Tibial nerve (tissue), 4 donors: ENCODE results near the gene DNPH1. TPM values are rescaled to one million over a fixed set of nuclear protein-coding genes. Genes with fewer than 3 reads are reported as not detected.

ENCODE experiments used
- DNase-seq, 2 donors: peaks; one replicate each; pipeline ENCODE4 v3.0.0-alpha.2; 2019; ENCODE audit warnings: low spot score in 2 of 2
- H3K27ac ChIP-seq, 4 donors: fragments of 200-600 bp; sonication (generic) in 3 of 4; one replicate each; pipeline ENCODE4 v1.5.1; 2017 to 2019; ENCODE audit warnings: mild to moderate bottlenecking in 1 of 4
- H3K27me3 ChIP-seq, 2 donors: fragments of 200-600 bp; sonication (generic) in 1 of 2; one replicate each; pipeline versions ENCODE4 v1.5.1 to v1.6.0; 2017 to 2019
- H3K36me3 ChIP-seq, 3 donors: fragments of 200-600 bp; sonication (generic); one replicate each; pipeline ENCODE4 v1.5.1; 2018 to 2019
- H3K4me1 ChIP-seq, 4 donors: fragments of 200-600 bp; sonication (generic) in 3 of 4; one replicate each; pipeline ENCODE4 v1.5.1; 2017 to 2019
- H3K4me3 ChIP-seq, 4 donors: fragments of 200-600 bp; sonication (generic) in 3 of 4; one replicate each; pipeline ENCODE4 v1.5.1; 2017 to 2019; ENCODE audit warnings: mild to moderate bottlenecking in 1 of 4, moderate library complexity in 1 of 4
- H3K9me3 ChIP-seq, 4 donors: fragments of 200-600 bp; sonication (generic) in 3 of 4; one replicate each; pipeline ENCODE4 v1.5.1; 2017 to 2019
- EP300 ChIP-seq, 2 donors: sonication (generic); formaldehyde crosslinking; IDR thresholded peaks; one replicate each; pipeline ENCODE4 v1.6.1; 2017; ENCODE audit warnings: antibody characterized with exemption in 2 of 2, mild to moderate bottlenecking in 1 of 2
- POLR2A ChIP-seq, 2 donors: fragments of 450-650 bp; IDR thresholded peaks; one replicate each; pipeline ENCODE4 v1.6.1; 2017; ENCODE audit warnings: antibody characterized with exemption in 2 of 2, mild to moderate bottlenecking in 2 of 2, moderate library complexity in 2 of 2
- WGBS, 2 donors: methylation state at CpG; one replicate each; pipeline ENCODE4 v1.1.5; 2018; 5-methylcytosine and 5-hydroxymethylcytosine counted together
- total RNA-seq, 4 donors: library from RNA; depleted of rRNA; stranded (reverse); fragments of >200 nt; gene quantifications; one replicate each; pipeline ENCODE4 v1.1.0, GENCODE V29; 2016
- TF ChIP-seq, protein P1 (sequence below), 5 experiments: fragments of 200-600 bp in 3 of 5; fragments of 450-650 bp in 2 of 5; sonication (generic) in 3 of 5; IDR thresholded peaks; one replicate each; pipeline ENCODE4 v1.5.1; 2016 to 2019; ENCODE audit warnings: antibody characterized with exemption in 5 of 5, mild to moderate bottlenecking in 3 of 5, moderate library complexity in 2 of 5

Gene DNPH1
- total RNA-seq, 4 donors from 2014 or later: 61.8 to 114 (median 101) TPM

DNA sequence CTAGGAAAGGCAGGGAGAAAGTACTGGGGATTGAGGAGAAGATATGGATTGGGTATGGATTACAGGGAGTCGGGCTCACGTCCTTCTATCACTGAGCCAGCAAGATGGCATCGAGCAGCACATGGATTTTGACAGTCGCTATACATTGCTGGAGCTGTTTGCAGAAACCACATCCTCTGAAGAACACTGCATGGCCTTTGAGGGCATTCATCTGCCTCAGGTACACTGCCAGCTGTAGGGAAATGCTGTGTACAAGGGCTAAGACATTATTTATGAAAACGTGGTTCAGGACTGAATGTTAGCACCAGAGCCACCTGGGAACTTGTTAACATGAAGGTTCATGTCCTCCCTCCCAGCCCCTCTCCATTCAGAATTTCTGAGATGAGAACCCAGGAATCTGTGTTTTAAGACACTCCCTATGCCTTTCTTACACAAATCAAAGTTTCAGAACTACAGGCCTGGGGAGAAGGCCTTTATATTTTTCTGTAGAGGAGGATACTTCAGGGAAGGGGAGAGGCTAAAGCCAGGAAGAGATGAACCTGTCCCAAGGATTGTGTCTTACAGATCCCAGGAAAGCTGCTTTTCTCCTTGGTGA is 43.8 kb downstream of the DNPH1 start:
- TF ChIP-seq EP300 (IDR thresholded peaks at IDR 0.05) (no peak), POLR2A (IDR thresholded peaks at IDR 0.05) (no peak)
- TF ChIP-seq, protein P1, sequence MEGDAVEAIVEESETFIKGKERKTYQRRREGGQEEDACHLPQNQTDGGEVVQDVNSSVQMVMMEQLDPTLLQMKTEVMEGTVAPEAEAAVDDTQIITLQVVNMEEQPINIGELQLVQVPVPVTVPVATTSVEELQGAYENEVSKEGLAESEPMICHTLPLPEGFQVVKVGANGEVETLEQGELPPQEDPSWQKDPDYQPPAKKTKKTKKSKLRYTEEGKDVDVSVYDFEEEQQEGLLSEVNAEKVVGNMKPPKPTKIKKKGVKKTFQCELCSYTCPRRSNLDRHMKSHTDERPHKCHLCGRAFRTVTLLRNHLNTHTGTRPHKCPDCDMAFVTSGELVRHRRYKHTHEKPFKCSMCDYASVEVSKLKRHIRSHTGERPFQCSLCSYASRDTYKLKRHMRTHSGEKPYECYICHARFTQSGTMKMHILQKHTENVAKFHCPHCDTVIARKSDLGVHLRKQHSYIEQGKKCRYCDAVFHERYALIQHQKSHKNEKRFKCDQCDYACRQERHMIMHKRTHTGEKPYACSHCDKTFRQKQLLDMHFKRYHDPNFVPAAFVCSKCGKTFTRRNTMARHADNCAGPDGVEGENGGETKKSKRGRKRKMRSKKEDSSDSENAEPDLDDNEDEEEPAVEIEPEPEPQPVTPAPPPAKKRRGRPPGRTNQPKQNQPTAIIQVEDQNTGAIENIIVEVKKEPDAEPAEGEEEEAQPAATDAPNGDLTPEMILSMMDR (IDR thresholded peaks at IDR 0.05): no peak
- Histone ChIP-seq H3K27me3 (no peaks in the 10 kb centered on the region), H3K9me3 (no peaks in the 10 kb centered on the region), H3K36me3 (peaks cover 0 to 57% (median 15%) of the 10 kb centered on the region in 3 donors), H3K4me1 (peaks cover 0 to 37% (median 10%) of the 10 kb centered on the region in 4 donors), H3K4me3 (no peak overlapping the region), H3K27ac (no peak overlapping the region)
- no peak for DNase-seq
- WGBS, 2 donors: 81 to 82% methylated on average over 5 of the region's 5 CpGs

- WGBS, 2 donors: 89 to 90% methylated on average over 21 of the region's 21 CpGs
- peaks cover 0 to 62% (median 18%) of the 10 kb centered on the region in 3 donors for H3K36me3 ChIP-seq
Measured at GRCh38 chr6:43184268-43184985, 44.9 kb downstream of the DNPH1 start.

GRCh38 chr6:43183441-43183840 is 45.8 kb downstream of the DNPH1 start:
- TF ChIP-seq, protein P1 (IDR thresholded peaks at IDR 0.05): no peak
- TF ChIP-seq EP300 (IDR thresholded peaks at IDR 0.05): no peak
- no peak for TF ChIP-seq POLR2A (IDR thresholded peaks at IDR 0.05)
- peaks cover 3 to 62% (median 25%) of the 10 kb centered on the region in 3 donors for H3K36me3 ChIP-seq
- WGBS, 2 donors: 98 to 99% methylated on average over 4 of the region's 4 CpGs

More at GRCh38 chr6:43184268-43184985, 44.9 kb downstream of the DNPH1 start:
- H3K9me3 ChIP-seq: no peaks in the 10 kb centered on the region
- TF ChIP-seq, protein P1 (IDR thresholded peaks at IDR 0.05): no peak
- TF ChIP-seq POLR2A (IDR thresholded peaks at IDR 0.05): no peak
- no peak for TF ChIP-seq EP300 (IDR thresholded peaks at IDR 0.05)
- H3K4me1 ChIP-seq: peaks cover 0 to 37% (median 10%) of the 10 kb centered on the region in 4 donors
- H3K27me3 ChIP-seq: no peaks in the 10 kb centered on the region
- no peak overlapping the region for H3K4me3 ChIP-seq
- DNase-seq: no peak
- H3K27ac ChIP-seq: no peak overlapping the region

DNA sequence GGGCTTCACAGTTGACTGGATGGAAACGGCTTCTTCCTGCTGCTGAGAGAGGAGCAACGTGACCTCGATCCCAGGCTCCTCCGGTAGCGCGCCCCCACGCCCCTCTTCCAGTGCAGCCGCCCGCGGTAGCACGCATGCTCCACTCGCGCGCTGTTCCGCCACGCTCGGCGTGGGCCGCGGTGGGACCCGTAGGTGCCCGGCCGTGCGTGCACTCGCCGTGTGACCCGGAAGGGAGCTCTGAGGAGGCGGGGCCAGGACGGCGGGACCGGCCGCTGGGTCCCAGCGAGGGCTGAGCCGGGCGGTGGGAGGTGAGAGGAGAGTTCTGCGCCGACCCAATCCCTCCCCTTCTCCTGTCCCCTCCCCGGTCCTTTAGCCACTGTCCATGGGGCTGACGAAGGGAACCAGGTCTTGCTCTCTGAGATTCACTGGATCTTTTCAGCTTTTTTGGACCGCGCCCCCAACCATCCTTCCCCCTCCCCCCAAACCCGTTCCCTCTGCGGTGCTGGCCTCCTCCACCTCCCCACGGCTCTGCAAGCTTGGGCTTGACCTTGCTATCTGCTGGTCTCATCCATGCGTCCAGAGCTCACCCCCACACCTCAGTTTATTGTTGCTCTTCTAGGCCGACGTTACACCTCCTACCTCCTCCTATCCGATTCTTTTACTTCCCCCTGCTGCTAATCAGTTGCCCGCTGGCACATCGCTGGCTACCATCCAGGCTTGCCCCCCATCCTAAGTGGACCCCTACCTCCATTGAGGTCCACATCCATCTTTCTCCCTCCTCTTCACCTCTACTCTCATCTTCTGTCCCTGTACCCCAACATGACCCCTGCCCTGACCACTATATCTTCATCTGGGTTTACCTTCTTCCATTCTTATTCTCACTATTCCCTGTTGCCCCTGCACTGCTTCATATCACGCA is 47.1 kb downstream of the DNPH1 start, which contains the start of gene CUL9:
Gene CUL9 (plus strand): TSS at position 255 of the 919 bp plus-strand sequence. CDS start 2,115 bp downstream, outside the sequence.
- 1% methylated on average over 25 to 43 of the region's 51 CpGs for WGBS, 2 donors
- Histone ChIP-seq H3K4me3 (peak within 1 kb of the TSS; percentile 46 to 88 (median 77)), H3K9me3 (no peaks in the 10 kb centered on the region), H3K4me1 (peaks cover 0 to 37% (median 10%) of the 10 kb centered on the region in 4 donors), H3K27ac (peak within 1 kb of the TSS; percentile 18 to 87 (median 79)), H3K27me3 (no peaks in the 10 kb centered on the region), H3K36me3 (peaks cover 3 to 61% (median 23%) of the 10 kb centered on the region in 3 donors)
- peak; percentile 68 to 73 for DNase-seq
- TF ChIP-seq, protein P1 (IDR thresholded peaks at IDR 0.05): peak in 1 of 5 experiments; percentile 31
- TF ChIP-seq EP300 (IDR thresholded peaks at IDR 0.05) (peak; percentile 39 to 94), POLR2A (IDR thresholded peaks at IDR 0.05) (peak in 1 of 2 donors; percentile 56)

More at GRCh38 chr6:43183441-43183840, 45.8 kb downstream of the DNPH1 start:
- Histone ChIP-seq H3K4me1 (peaks cover 0 to 37% (median 10%) of the 10 kb centered on the region in 4 donors), H3K27me3 (no peaks in the 10 kb centered on the region), H3K4me3 (no peak overlapping the region), H3K9me3 (no peaks in the 10 kb centered on the region), H3K27ac (no peak overlapping the region)
- DNase-seq: no peak
